Measurements from ENCODE around the gene PES1.

DNA sequence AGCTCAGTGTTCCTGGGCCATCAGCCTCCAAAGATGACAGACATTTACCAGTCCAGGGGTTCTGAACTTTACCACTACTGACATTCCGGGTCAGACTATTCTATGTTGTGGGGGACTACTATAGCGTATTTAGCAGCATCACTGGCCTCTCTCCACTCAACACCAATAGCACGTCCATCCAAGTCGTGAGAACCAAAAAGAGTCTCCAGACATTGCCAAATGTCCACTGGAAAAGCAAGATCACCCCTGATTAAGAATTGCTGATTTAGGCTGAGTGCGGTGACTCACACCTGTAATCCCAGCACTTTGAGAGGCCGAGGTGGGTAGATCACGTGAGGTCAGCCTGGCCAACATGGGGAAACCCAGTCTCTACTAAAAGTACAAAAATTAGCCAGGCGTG lies 5.3 kb downstream of the PES1 start:
- TF ChIP-seq CTCF (IDR thresholded peaks at IDR 0.05) (no peak), POLR2A (IDR thresholded peaks at IDR 0.05) (no peak), POLR2AphosphoS5 (IDR thresholded peaks at IDR 0.05) (no peak), EP300 (IDR thresholded peaks at IDR 0.05) (no peak)
